SU-DHL-6 (cell line): ENCODE data around the gene KCNH1.

Source experiments
- CTCF ChIP-seq: fragments of 200-600 bp; sonication (generic); IDR thresholded peaks from one replicate; pipeline ENCODE4 v1.5.1; 2017; ENCODE audit warnings: antibody characterized with exemption, mild to moderate bottlenecking, low read length, moderate library complexity; ENCODE audit not compliant: insufficient read depth, poor library complexity, severe bottlenecking
- EZH2phosphoT487 ChIP-seq: fragments of 200-600 bp; sonication (generic), shearing (Covaris generic); conservative IDR thresholded peaks from 2 replicates; pipeline ENCODE4 v1.6.1; 2018; ENCODE audit warnings: mild to moderate bottlenecking, antibody characterized with exemption, low read length, moderate library complexity, mixed read lengths

DNA sequence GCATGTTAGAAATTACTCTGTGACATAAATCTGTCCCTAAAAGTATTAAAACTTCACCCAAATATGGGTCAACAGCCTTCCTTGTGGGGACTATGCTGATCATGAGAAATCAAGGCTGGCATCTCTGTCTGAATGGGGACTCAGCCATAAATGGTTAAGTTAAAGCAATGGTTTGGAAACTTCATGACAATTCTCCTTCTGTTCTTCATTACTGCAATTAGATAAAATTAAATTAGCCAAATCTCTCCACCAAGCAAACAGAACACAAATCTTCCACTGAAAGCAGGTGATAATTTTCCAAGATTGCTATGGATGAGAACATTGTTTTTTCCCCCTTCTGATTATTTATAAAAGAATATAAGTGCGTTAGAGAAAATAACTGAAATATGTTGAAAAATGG lies 346.1 kb downstream of the KCNH1 start:
- TF ChIP-seq CTCF (no peak), EZH2phosphoT487 (no peak)
